Endothelial cell of umbilical vein (primary cell): Measurements from ENCODE around the gene EPSTI1. TPM values are rescaled to one million over a fixed set of nuclear protein-coding genes. Genes with fewer than 3 reads are reported as not detected.

Source experiments
- BruUV-seq: library from RNA; stranded (reverse); fragments of 400-500 nt; replicated peaks from 2 replicates; lab custom pipeline; 2021; lab: Mats Ljungman, UMichigan
- CTCF ChIA-PET: fragments of 300-600, 350-600 bp; sonication (Branson Sonifier 250); formaldehyde crosslinking; loops from one replicate; lab custom pipeline; 2021; ENCODE audit warnings: antibody characterized with exemption, inconsistent platforms; lab: Charles Lee
- POLR2A ChIA-PET: fragments of 300-600, 350-600 bp; sonication (Branson Sonifier 250); formaldehyde crosslinking; loops from one replicate; lab custom pipeline; 2021; ENCODE audit warnings: antibody characterized with exemption, inconsistent platforms; lab: Charles Lee
- DNase-seq: peaks from one replicate; pipeline ENCODE4 v3.0.0-alpha.2; 2011; ENCODE audit warnings: low read depth, low spot score
- FAIRE-seq: peaks from 2 replicates; lab custom pipeline; 2011; peaks lifted over from hg19 to GRCh38; lab: Jason Lieb, UNC
- H2AFZ ChIP-seq: 2 replicates; pipeline ENCODE4 v1.6.0; 2012; ENCODE audit warnings: low read depth, low read length, control low read depth, inconsistent platforms
- H3K27ac ChIP-seq: 2 replicates; pipeline ENCODE4 v1.5.1; 2011; ENCODE audit warnings: low read depth, mild to moderate bottlenecking, control low read depth, low read length, moderate library complexity; ENCODE audit not compliant: insufficient read depth
- H3K27me3 ChIP-seq, 2 experiments: 2 replicates each; pipeline versions ENCODE4 v1.6.0 to v1.6.1; 2011; ENCODE audit warnings: low read length in 2 of 2, mixed read lengths in 1 of 2; ENCODE audit not compliant: control insufficient read depth in 2 of 2, insufficient read depth in 2 of 2
- H3K36me3 ChIP-seq, 2 experiments: 2 replicates in 1 of 2; 3 replicates in 1 of 2; pipeline ENCODE4 v1.5.1; 2011; ENCODE audit warnings: low read length in 2 of 2, mild to moderate bottlenecking in 1 of 2, moderate library complexity in 1 of 2; ENCODE audit not compliant: control insufficient read depth in 2 of 2, insufficient read depth in 2 of 2; ENCODE audit errors: extremely low read depth in 1 of 2
- H3K4me1 ChIP-seq: 3 replicates; pipeline ENCODE4 v1.5.1; 2011; ENCODE audit warnings: mild to moderate bottlenecking, low read length; ENCODE audit not compliant: control insufficient read depth, insufficient read depth; ENCODE audit errors: extremely low read depth
- H3K4me2 ChIP-seq: 2 replicates; pipeline ENCODE4 v1.6.1; 2011; ENCODE audit warnings: low read length, control low read depth, mixed read lengths; ENCODE audit not compliant: insufficient read depth
- H3K4me3 ChIP-seq, 3 experiments: fragments of 200-600 bp in 1 of 3; sonication (generic), shearing (Covaris generic) in 1 of 3; replicated peaks in 1 of 3; 2 replicates each; pipeline ENCODE4 v1.5.1; 2011 to 2016; ENCODE audit warnings: control low read depth in 3 of 3, low read length in 3 of 3, mild to moderate bottlenecking in 2 of 3, inconsistent platforms in 1 of 3, low read depth in 1 of 3, moderate library complexity in 1 of 3; ENCODE audit not compliant: insufficient read depth in 1 of 3
- H3K79me2 ChIP-seq: 2 replicates; pipeline ENCODE4 v1.6.0; 2012; ENCODE audit warnings: low read length, inconsistent platforms; ENCODE audit not compliant: control insufficient read depth, insufficient read depth
- H3K9ac ChIP-seq: replicated peaks from 2 replicates; pipeline ENCODE3; 2011; ENCODE audit warnings: low read length, control low read depth; ENCODE audit not compliant: insufficient read depth; ENCODE audit errors: extremely low read depth
- H3K9me1 ChIP-seq: replicated peaks from 3 replicates; pipeline ENCODE4 v1.6.0; 2011; ENCODE audit warnings: mild to moderate bottlenecking, low read length; ENCODE audit not compliant: control insufficient read depth, insufficient read depth; ENCODE audit errors: extremely low read depth
- H3K9me3 ChIP-seq: replicated peaks from 2 replicates; pipeline ENCODE4 v1.5.1; 2012; ENCODE audit warnings: low read length, inconsistent platforms; ENCODE audit not compliant: control insufficient read depth, insufficient read depth
- H4K20me1 ChIP-seq: replicated peaks from 2 replicates; pipeline ENCODE3; 2011; ENCODE audit warnings: mild to moderate bottlenecking, low read length; ENCODE audit not compliant: control insufficient read depth, insufficient read depth; ENCODE audit errors: extremely low read depth
- CTCF ChIP-seq, 2 donors: IDR thresholded peaks; 1 replicate in 1 of 2; 2 replicates in 1 of 2; pipeline ENCODE4 v1.5.1; 2011; ENCODE audit warnings: low read length in 2 of 2, mild to moderate bottlenecking in 2 of 2, moderate library complexity in 2 of 2, control low read depth in 1 of 2, inconsistent platforms in 1 of 2, low read depth in 1 of 2; ENCODE audit not compliant: insufficient read depth in 1 of 2; ENCODE audit errors: extremely low read depth in 1 of 2
- EZH2 ChIP-seq: IDR thresholded peaks from 2 replicates; pipeline ENCODE4 v1.6.1; 2012; ENCODE audit warnings: borderline replicate concordance, low read depth, mild to moderate bottlenecking, moderate library complexity, low read length, inconsistent platforms; ENCODE audit not compliant: severe bottlenecking
- FOS ChIP-seq: IDR thresholded peaks from 2 replicates; pipeline ENCODE4 v1.6.1; 2011; ENCODE audit warnings: mild to moderate bottlenecking, low read length, moderate library complexity, borderline replicate concordance; ENCODE audit not compliant: insufficient read depth
- GATA2 ChIP-seq: IDR thresholded peaks from 2 replicates; pipeline ENCODE4 v1.7.0; 2011; ENCODE audit warnings: low read depth, mild to moderate bottlenecking, moderate library complexity, mixed read lengths, low read length; ENCODE audit not compliant: insufficient read length, insufficient read depth
- JUN ChIP-seq: IDR thresholded peaks from 2 replicates; pipeline ENCODE4 v1.6.1; 2011; ENCODE audit warnings: borderline replicate concordance, low read depth; ENCODE audit not compliant: insufficient read length, insufficient read depth
- MAX ChIP-seq: IDR thresholded peaks from 2 replicates; pipeline ENCODE4 v1.6.1; 2011; ENCODE audit not compliant: insufficient read depth, insufficient read length
- MYC ChIP-seq: IDR thresholded peaks from one replicate; pipeline ENCODE4 v1.6.1; 2011; ENCODE audit warnings: mild to moderate bottlenecking, low read depth, low read length
- POLR2A ChIP-seq: IDR thresholded peaks from 2 replicates; pipeline ENCODE4 v1.6.1; 2012; ENCODE audit warnings: low read depth, mild to moderate bottlenecking, control low read depth, low read length
- POLR2AphosphoS5 ChIP-seq: IDR thresholded peaks from 2 replicates; pipeline ENCODE4 v1.6.1; 2012; ENCODE audit warnings: low read depth, mild to moderate bottlenecking, control low read depth, low read length, moderate library complexity; ENCODE audit not compliant: insufficient read depth
- dilution Hi-C: fragments of 300-500 bp; cut with MboI; formaldehyde crosslinking; loops from one replicate; pipeline ENCODE4 v1.15.0; 2019; ENCODE audit warnings: low sequenced_read_pairs; ENCODE audit not compliant: extremely low pct_ligation_motif_present
- intact Hi-C: fragments of 100-400 bp; cut with micrococcal nuclease; formaldehyde crosslinking; loops from one replicate; pipeline ENCODE4 v1.10.0; 2022
- polyA plus RNA-seq, 4 experiments: library from polyadenylated mRNA; depleted of rRNA in 3 of 4; stranded (reverse) in 3 of 4; unstranded in 1 of 4; fragments of >200 nt; gene quantifications; 2 replicates each; pipeline versions ENCODE4 v1.2.1 to v1.2.3, GENCODE V29; 2011 to 2012; ENCODE audit warnings: missing spikeins in 1 of 4
- total RNA-seq: library from RNA; stranded (reverse); gene quantifications from 2 replicates; pipeline ENCODE4 v1.2.3, GENCODE V29; 2021

The EPSTI1 gene
- total and polyA plus RNA-seq, 2 donors (not counting 3 experiments of a cell fraction or from before 2014, with no cell fraction given), result 0.77 to 3.1 TPM

GRCh38 chr13:42894765-42895243 lies 97.2 kb downstream of the EPSTI1 start:
- H3K9me3 ChIP-seq, result no peaks in the 10 kb centered on the region
- intact Hi-C loops, result no loop called here
- DNase-seq (peak; percentile 96), FAIRE-seq (peak; percentile 12)
- ChIA-PET POLR2A (no interaction called here), CTCF (interaction anchor here (1.0 to 1.1 kb wide), 2 partner anchors 14 to 19 kb away, joined by 3 read pairs; no protein-coding TSS in a partner anchor)
- H2AFZ ChIP-seq, result no peak overlapping the region
- H4K20me1 ChIP-seq, result no peaks in the 10 kb centered on the region
- no peak overlapping the region for H3K4me3 ChIP-seq
- no peaks in the 10 kb centered on the region for H3K36me3 ChIP-seq
- H3K9me1 ChIP-seq, result no peaks in the 10 kb centered on the region
- no peak overlapping the region for H3K9ac ChIP-seq
- H3K4me1 ChIP-seq, result peaks cover 2% of the 10 kb centered on the region
- H3K27me3 ChIP-seq, result no peaks in the 10 kb centered on the region
- BruUV-seq, result no TSS peak
- no peak overlapping the region for H3K27ac ChIP-seq
- TF ChIP-seq MAX (no peak), JUN (no peak), EZH2 (no peak), CTCF (IDR thresholded peaks at IDR 0.05; ENCODE audit: extremely low read depth in 1 of 2, insufficient read depth in 1 of 2, low read depth in 1 of 2, low read length in 2 of 2) (no peak), GATA2 (no peak), MYC (no peak), FOS (no peak), POLR2A (no peak), POLR2AphosphoS5 (no peak)
- H3K79me2 ChIP-seq, result no peaks in the 10 kb centered on the region
- dilution Hi-C loops, result no loop called here
- H3K4me2 ChIP-seq, result peak overlapping the region; percentile 11
